ENCODE results near the gene MGAT2. TPM values are rescaled to one million over a fixed set of nuclear protein-coding genes. Genes with fewer than 3 reads are reported as not detected.
A peak's percentile ranks its signal among the peaks of the same experiment; 100 is the strongest.
"Not testable (repeated sequence)": the region's sequence is repeated elsewhere in the genome, so short reads cannot be mapped to it uniquely, and the experiment has no call there.

The MGAT2 gene
- total RNA-seq, 1 donor from 2014 or later, result 45.0 TPM

DNA sequence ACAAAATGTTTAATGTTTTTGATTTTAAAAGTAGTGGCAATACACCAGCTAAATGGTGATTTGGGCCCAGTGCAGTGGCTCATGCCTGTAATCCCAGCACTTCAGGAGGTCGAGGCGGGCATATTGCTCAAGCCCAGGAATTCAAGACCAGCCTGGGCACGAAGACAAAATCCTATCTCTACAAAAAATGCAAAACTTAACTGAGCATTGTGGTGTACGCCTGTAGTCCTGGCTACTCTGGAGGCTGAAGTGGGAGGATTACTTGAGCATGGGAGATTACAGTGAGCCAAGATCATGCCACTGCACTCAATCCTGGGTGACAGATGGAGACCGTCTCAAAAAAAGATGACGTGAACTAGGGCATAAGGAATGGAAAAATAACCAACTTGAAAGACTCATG lies 4.8 kb upstream of the MGAT2 start:
- H3K36me3 ChIP-seq (ENCODE audit: control insufficient read depth, insufficient read depth, low read length), result no peaks in the 10 kb centered on the region
- H3K4me3 ChIP-seq (ENCODE audit: low read depth, low read length), result no peak overlapping the region
- peak; percentile 69 for DNase-seq (ENCODE audit: low read depth)
- no peaks in the 10 kb centered on the region for H3K27me3 ChIP-seq (ENCODE audit: control insufficient read depth, insufficient read depth, low read length)
- TF ChIP-seq, protein P1, sequence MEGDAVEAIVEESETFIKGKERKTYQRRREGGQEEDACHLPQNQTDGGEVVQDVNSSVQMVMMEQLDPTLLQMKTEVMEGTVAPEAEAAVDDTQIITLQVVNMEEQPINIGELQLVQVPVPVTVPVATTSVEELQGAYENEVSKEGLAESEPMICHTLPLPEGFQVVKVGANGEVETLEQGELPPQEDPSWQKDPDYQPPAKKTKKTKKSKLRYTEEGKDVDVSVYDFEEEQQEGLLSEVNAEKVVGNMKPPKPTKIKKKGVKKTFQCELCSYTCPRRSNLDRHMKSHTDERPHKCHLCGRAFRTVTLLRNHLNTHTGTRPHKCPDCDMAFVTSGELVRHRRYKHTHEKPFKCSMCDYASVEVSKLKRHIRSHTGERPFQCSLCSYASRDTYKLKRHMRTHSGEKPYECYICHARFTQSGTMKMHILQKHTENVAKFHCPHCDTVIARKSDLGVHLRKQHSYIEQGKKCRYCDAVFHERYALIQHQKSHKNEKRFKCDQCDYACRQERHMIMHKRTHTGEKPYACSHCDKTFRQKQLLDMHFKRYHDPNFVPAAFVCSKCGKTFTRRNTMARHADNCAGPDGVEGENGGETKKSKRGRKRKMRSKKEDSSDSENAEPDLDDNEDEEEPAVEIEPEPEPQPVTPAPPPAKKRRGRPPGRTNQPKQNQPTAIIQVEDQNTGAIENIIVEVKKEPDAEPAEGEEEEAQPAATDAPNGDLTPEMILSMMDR (IDR thresholded peaks at IDR 0.05; ENCODE audit: insufficient read depth, low read length, severe bottlenecking), result no peak
- no peak for FAIRE-seq

DNA sequence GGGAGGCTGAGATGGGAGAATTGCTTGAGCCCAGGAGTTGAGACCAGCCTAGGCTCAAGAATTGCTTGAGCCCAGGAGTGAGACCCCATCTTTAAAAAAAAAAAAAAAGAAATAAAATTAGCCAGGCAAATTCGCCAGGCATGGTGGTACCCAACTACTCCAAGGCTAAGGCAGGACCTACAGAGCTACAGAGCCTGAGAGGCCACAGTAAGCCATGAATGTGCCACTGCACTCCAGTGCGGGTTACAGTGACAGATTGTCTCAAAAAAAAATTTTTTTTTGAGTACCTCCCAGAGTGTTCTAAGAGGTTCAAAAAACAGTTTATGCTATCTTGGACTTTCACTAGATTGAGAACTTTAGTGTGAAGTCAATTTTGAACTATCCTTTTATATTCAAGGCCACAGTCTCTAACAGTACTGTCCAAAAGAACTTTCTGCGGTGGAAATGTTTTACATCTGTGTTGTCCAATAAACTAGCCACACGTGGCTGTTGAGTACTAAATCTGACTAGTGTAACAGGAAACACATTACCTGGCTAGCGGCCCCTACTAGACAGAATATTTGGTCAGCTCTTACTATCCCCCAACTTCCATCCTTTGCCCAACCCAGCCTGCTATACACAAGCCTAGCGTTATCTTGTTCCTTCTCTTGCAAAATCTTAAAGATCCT lies 2.6 kb upstream of the MGAT2 start:
- DNase-seq (ENCODE audit: low read depth) (no peak), FAIRE-seq (no peak)
- no peaks in the 10 kb centered on the region for H3K36me3 ChIP-seq (ENCODE audit: control insufficient read depth, insufficient read depth, low read length)

DNA sequence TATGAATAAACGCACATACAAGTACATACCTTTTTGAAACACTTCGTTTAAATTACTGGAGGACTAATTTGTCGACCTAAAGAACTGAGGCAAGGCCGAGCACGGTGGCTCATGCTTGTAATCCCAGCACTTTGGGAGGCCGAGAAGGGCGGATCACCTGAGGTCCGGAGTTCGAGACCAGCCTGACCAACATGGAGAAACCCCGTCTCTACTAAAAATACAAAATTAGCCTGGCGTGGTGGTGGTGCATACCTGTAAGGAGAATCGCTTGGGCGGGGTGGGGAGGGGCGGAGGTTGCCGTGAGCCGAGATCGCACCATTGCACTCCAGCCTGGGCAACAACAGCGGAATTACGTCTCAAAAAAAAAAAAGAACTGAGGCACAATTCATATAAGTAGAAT lies 1.3 kb upstream of the MGAT2 start:
- H3K4me3 ChIP-seq (ENCODE audit: low read depth, low read length), result peak overlapping the region; percentile 87
- DNase-seq (ENCODE audit: low read depth); H3K27me3 ChIP-seq (ENCODE audit: control insufficient read depth, insufficient read depth, low read length); H3K36me3 ChIP-seq (ENCODE audit: control insufficient read depth, insufficient read depth, low read length); FAIRE-seq: not testable (repeated sequence)

More for the DNA sequence above, 2.6 kb upstream of the MGAT2 start:
- TF ChIP-seq, protein P1 (IDR thresholded peaks at IDR 0.05; ENCODE audit: insufficient read depth, low read length, severe bottlenecking), result no peak
- Histone ChIP-seq H3K4me3 (ENCODE audit: low read depth, low read length) (no peak overlapping the region), H3K27me3 (ENCODE audit: control insufficient read depth, insufficient read depth, low read length) (no peaks in the 10 kb centered on the region)

DNA sequence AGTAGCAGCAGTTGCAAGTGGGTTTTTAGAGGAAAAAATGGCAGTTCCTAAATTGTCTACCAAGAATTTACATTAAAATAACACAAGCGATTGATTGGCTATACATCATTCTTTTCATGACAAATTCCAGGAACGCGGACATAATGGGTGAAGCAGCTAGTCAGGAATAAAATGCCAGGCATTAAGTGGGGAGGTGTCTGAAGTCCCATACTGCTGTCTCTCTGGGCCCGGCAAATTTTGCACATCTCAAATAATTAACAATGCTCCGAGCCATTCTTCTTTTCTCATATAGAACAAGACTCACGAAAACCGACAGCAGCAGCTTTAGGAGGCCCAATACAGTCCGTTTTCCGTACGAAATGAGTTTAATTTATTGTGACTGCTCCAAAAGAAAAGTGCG lies 869 bp upstream of the MGAT2 start:
- FAIRE-seq, result no peak
- peak overlapping the region; percentile 87 for H3K4me3 ChIP-seq (ENCODE audit: low read depth, low read length)
- no peak for DNase-seq (ENCODE audit: low read depth)
- no peaks in the 10 kb centered on the region for H3K27me3 ChIP-seq (ENCODE audit: control insufficient read depth, insufficient read depth, low read length)
- TF ChIP-seq, protein P1 (IDR thresholded peaks at IDR 0.05; ENCODE audit: insufficient read depth, low read length, severe bottlenecking), result no peak
- H3K36me3 ChIP-seq (ENCODE audit: control insufficient read depth, insufficient read depth, low read length), result no peaks in the 10 kb centered on the region

DNA sequence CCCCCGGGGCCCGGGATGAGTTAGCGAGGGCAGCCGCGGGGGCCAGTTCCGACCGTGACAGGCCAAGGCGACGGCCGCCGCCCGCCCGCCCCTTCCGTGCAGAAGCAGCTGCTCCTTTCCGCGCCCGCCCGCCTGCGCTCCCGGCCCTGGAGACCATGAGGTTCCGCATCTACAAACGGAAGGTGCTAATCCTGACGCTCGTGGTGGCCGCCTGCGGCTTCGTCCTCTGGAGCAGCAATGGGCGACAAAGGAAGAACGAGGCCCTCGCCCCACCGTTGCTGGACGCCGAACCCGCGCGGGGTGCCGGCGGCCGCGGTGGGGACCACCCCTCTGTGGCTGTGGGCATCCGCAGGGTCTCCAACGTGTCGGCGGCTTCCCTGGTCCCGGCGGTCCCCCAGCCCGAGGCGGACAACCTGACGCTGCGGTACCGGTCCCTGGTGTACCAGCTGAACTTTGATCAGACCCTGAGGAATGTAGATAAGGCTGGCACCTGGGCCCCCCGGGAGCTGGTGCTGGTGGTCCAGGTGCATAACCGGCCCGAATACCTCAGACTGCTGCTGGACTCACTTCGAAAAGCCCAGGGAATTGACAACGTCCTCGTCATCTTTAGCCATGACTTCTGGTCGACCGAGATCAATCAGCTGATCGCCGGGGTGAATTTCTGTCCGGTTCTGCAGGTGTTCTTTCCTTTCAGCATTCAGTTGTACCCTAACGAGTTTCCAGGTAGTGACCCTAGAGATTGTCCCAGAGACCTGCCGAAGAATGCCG lies 699 bp downstream of the MGAT2 start:
- TF ChIP-seq, protein P1 (IDR thresholded peaks at IDR 0.05; ENCODE audit: insufficient read depth, low read length, severe bottlenecking), result no peak
- H3K4me3 ChIP-seq (ENCODE audit: low read depth, low read length), result peak overlapping the region; percentile 87
- DNase-seq (ENCODE audit: low read depth) (no peak), FAIRE-seq (no peak)
- no peaks in the 10 kb centered on the region for H3K27me3 ChIP-seq (ENCODE audit: control insufficient read depth, insufficient read depth, low read length)
- H3K36me3 ChIP-seq (ENCODE audit: control insufficient read depth, insufficient read depth, low read length), result peaks cover 1% of the 10 kb centered on the region

DNA sequence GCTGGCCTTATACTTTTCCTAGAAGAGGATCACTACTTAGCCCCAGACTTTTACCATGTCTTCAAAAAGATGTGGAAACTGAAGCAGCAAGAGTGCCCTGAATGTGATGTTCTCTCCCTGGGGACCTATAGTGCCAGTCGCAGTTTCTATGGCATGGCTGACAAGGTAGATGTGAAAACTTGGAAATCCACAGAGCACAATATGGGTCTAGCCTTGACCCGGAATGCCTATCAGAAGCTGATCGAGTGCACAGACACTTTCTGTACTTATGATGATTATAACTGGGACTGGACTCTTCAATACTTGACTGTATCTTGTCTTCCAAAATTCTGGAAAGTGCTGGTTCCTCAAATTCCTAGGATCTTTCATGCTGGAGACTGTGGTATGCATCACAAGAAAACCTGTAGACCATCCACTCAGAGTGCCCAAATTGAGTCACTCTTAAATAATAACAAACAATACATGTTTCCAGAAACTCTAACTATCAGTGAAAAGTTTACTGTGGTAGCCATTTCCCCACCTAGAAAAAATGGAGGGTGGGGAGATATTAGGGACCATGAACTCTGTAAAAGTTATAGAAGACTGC lies 1.5 kb downstream of the MGAT2 start:
- FAIRE-seq (no peak), DNase-seq (ENCODE audit: low read depth) (no peak)
- Histone ChIP-seq H3K36me3 (ENCODE audit: control insufficient read depth, insufficient read depth, low read length) (peaks cover 1% of the 10 kb centered on the region), H3K4me3 (ENCODE audit: low read depth, low read length) (peak overlapping the region; percentile 87), H3K27me3 (ENCODE audit: control insufficient read depth, insufficient read depth, low read length) (no peaks in the 10 kb centered on the region)
- TF ChIP-seq, protein P1 (IDR thresholded peaks at IDR 0.05; ENCODE audit: insufficient read depth, low read length, severe bottlenecking), result no peak

All from bronchial epithelial cell (primary cell).